Natural killer cell (primary cell): ENCODE data around the gene NR5A2. TPM values are rescaled to one million over a fixed set of nuclear protein-coding genes. Genes with fewer than 3 reads are reported as not detected.

Experiments used
- ATAC-seq, 3 donors: fragments of 150-1000 bp in 2 of 3; fragments of 200-7000 bp in 1 of 3; cut with Tn5 transposase; 1 replicate in 1 of 3; 2 replicates in 2 of 3; pipeline ENCODE4 v1.10.0; 2021; ENCODE audit warnings: mild to moderate bottlenecking in 2 of 3, moderate library complexity in 2 of 3
- DNase-seq, 2 donors: peaks; one replicate each; pipeline versions ENCODE4 v3.0.0 to v3.0.0-alpha.2; 2013 to 2021; ENCODE audit warnings: mixed read lengths in 1 of 2
- H3K27ac ChIP-seq: one replicate; pipeline ENCODE4 v1.5.1; 2013; ENCODE audit warnings: mild to moderate bottlenecking, low read length
- H3K27me3 ChIP-seq: one replicate; pipeline ENCODE4 v1.6.1; 2013; ENCODE audit warnings: low read length; ENCODE audit not compliant: control insufficient read depth, insufficient read depth
- H3K36me3 ChIP-seq: one replicate; pipeline ENCODE4 v1.6.1; 2013; ENCODE audit warnings: low read length; ENCODE audit not compliant: control insufficient read depth, insufficient read depth
- H3K4me1 ChIP-seq: one replicate; pipeline ENCODE4 v1.6.1; 2013; ENCODE audit warnings: low read length; ENCODE audit not compliant: control insufficient read depth, insufficient read depth
- H3K4me3 ChIP-seq: one replicate; pipeline ENCODE4 v1.5.1; 2013; ENCODE audit warnings: low read length
- H3K9me3 ChIP-seq: one replicate; pipeline ENCODE4 v1.6.1; 2013; ENCODE audit warnings: low read length; ENCODE audit not compliant: control insufficient read depth, insufficient read depth
- H3K27ac Mint-ChIP-seq, 2 donors: one replicate each; pipeline ENCODE4 v1.8.0; 2022; ENCODE audit warnings: mild to moderate bottlenecking in 2 of 2, mixed read lengths in 2 of 2, moderate library complexity in 1 of 2
- H3K27me3 Mint-ChIP-seq, 2 donors: one replicate each; pipeline ENCODE4 v1.8.0; 2022; ENCODE audit warnings: low read depth in 2 of 2, mixed read lengths in 2 of 2
- H3K36me3 Mint-ChIP-seq: one replicate; pipeline ENCODE4 v1.8.0; 2022; ENCODE audit warnings: mixed read lengths
- H3K4me1 Mint-ChIP-seq, 2 donors: one replicate each; pipeline ENCODE4 v1.8.0; 2022; ENCODE audit warnings: mixed read lengths in 2 of 2
- H3K4me3 Mint-ChIP-seq: one replicate; pipeline ENCODE4 v1.8.0; 2022; ENCODE audit warnings: mild to moderate bottlenecking, moderate library complexity, mixed read lengths
- H3K9me3 Mint-ChIP-seq, 2 donors: one replicate each; pipeline ENCODE4 v1.8.0; 2022; ENCODE audit warnings: mixed read lengths in 2 of 2
- CTCF ChIP-seq: fragments of 200-600 bp; IDR thresholded peaks from one replicate; pipeline ENCODE4 v1.8.0; 2022; ENCODE audit warnings: antibody characterized with exemption
- WGBS: methylation state at CpG from one replicate; pipeline ENCODE4 v1.1.7; 2013; ENCODE audit warnings: missing lambda C conversion rate; ENCODE audit not compliant: insufficient coverage; 5-methylcytosine and 5-hydroxymethylcytosine counted together
- intact Hi-C: fragments of 100-400 bp; cut with micrococcal nuclease; formaldehyde crosslinking; loops from one replicate; pipeline ENCODE4 v1.14.2; 2022
- total RNA-seq, 4 donors: library from RNA; stranded (reverse); fragments of 120-200 nt in 1 of 4; gene quantifications; one replicate each; pipeline versions ENCODE4 v1.2.3 to v1.2.4, GENCODE V29; 2013 to 2022

Gene NR5A2
- total RNA-seq, 3 donors from 2014 or later (not counting 1 experiment from before 2014, with no cell fraction given) = not detected

DNA sequence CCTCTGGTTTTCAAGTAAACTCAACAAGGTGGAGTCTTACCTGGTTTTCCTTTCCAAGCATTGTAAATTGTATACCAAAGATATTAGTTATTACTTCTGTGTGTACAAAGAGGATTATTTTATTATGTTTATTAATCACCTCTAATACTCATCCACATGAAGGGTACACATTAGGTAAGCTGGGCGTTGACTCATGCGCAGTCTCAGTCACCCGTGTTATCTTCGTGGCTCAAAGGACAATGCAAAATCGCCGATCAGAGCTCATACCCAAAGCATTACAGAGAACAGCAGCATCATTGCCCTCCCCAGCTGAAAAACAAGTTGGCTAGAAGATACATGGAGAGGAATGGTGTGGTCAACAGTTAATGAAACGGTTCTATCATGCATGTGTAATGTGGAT lies 148.7 kb downstream of the NR5A2 start:
- intact Hi-C loops = no loop called here
- no peak for ATAC-seq
- Mint-ChIP-seq H3K9me3 (no peaks in the 10 kb centered on the region), H3K27ac (no peak overlapping the region), H3K36me3 (no peaks in the 10 kb centered on the region), H3K4me3 (no peak overlapping the region), H3K4me1 (peaks cover 6 to 9% of the 10 kb centered on the region in 2 donors), H3K27me3 (peaks cover 6 to 8% of the 10 kb centered on the region in 2 donors)
- DNase-seq = no peak
- H3K36me3 ChIP-seq = no peaks in the 10 kb centered on the region
- no peak overlapping the region for H3K27ac ChIP-seq
- no peak overlapping the region for H3K4me3 ChIP-seq
- WGBS = 75% methylated on average over 7 of the region's 7 CpGs
- H3K9me3 ChIP-seq = no peaks in the 10 kb centered on the region
- no peak for TF ChIP-seq CTCF
- H3K4me1 ChIP-seq = no peaks in the 10 kb centered on the region
- no peaks in the 10 kb centered on the region for H3K27me3 ChIP-seq

DNA sequence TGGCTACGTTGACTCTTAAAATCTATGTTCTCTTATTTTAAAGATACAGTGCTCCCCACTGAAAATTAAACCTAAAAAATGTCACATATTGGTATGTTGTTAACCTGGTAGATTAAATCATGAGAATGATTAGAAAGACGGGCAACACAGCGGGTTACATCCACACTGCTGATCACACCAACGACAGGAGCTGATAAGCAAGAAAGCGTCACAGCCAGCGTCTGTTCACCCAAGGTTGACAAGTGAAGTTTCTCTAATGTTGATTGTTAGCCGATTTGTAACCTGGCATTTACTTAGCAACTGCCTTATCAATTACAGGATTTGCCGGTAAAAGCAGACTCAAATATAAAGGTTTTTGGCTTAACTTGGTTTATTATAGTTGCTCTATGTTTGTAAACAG lies 149.3 kb downstream of the NR5A2 start:
- DNase-seq (no peak), ATAC-seq (no peak)
- Histone ChIP-seq H3K27me3 (no peaks in the 10 kb centered on the region), H3K36me3 (no peaks in the 10 kb centered on the region), H3K9me3 (no peaks in the 10 kb centered on the region), H3K27ac (no peak overlapping the region), H3K4me3 (no peak overlapping the region), H3K4me1 (no peaks in the 10 kb centered on the region)
- Mint-ChIP-seq H3K4me3 (no peak overlapping the region), H3K27ac (no peak overlapping the region), H3K27me3 (peaks cover 6 to 9% of the 10 kb centered on the region in 2 donors), H3K36me3 (no peaks in the 10 kb centered on the region), H3K9me3 (no peaks in the 10 kb centered on the region), H3K4me1 (peaks cover 6 to 9% of the 10 kb centered on the region in 2 donors)
- WGBS = 97% methylated on average over 7 of the region's 8 CpGs
- no peak for TF ChIP-seq CTCF
- intact Hi-C loops = no loop called here

- Histone ChIP-seq H3K9me3 (no peaks in the 10 kb centered on the region), H3K27ac (no peak overlapping the region), H3K4me1 (no peaks in the 10 kb centered on the region), H3K4me3 (no peak overlapping the region), H3K27me3 (no peaks in the 10 kb centered on the region), H3K36me3 (no peaks in the 10 kb centered on the region)
- intact Hi-C loops = no loop called here
- no peak for TF ChIP-seq CTCF
- no peak for DNase-seq
- peaks cover 9 to 17% of the 10 kb centered on the region in 2 donors for H3K27me3 Mint-ChIP-seq
- H3K4me1 Mint-ChIP-seq = peaks cover 6 to 9% of the 10 kb centered on the region in 2 donors
- no peaks in the 10 kb centered on the region for H3K36me3 Mint-ChIP-seq
- no peak for ATAC-seq
- H3K9me3 Mint-ChIP-seq = no peaks in the 10 kb centered on the region
- WGBS = 94% methylated on average over 2 of the region's 2 CpGs
- H3K4me3 Mint-ChIP-seq = no peak overlapping the region
- H3K27ac Mint-ChIP-seq = no peak overlapping the region
These were observed 150.8 kb downstream of the NR5A2 start for GRCh38 chr1:200178340-200178739.

DNA sequence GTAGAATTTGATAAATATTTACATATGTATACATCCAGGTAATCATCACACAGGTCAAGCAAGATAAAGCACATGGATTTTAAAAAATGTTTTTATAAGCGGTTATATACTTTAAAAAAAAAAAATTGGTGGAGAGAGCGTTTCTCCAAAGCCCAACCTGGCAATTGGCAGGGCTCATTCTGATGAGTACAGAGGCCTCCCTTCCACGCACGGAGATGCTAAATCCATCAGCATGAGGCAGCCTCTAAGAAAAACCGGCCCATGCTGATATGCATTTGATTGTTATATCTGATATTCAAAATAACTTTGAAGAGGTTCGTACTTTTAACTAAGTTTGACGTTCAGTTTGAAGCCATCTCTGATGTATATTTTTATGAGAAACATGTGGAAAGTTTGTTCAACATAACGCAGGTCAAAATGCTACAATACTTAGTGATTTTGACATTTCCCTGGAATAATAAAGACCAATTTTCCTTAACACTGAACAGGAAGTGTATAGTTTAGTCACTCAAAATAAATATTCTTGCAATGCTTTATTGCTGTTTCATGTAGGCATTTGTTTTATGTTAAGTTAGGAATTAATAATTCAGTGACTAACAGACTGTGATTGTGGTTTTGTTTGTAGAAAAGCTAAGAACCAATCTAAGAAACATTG lies 151.7 kb downstream of the NR5A2 start:
- no peaks in the 10 kb centered on the region for H3K4me1 ChIP-seq
- H3K4me3 Mint-ChIP-seq = no peak overlapping the region
- H3K27me3 Mint-ChIP-seq = peaks cover 9 to 20% of the 10 kb centered on the region in 2 donors
- no peaks in the 10 kb centered on the region for H3K27me3 ChIP-seq
- H3K36me3 ChIP-seq = no peaks in the 10 kb centered on the region
- H3K36me3 Mint-ChIP-seq = no peaks in the 10 kb centered on the region
- ATAC-seq (no peak), DNase-seq (no peak)
- no peak overlapping the region for H3K27ac Mint-ChIP-seq
- TF ChIP-seq CTCF = no peak
- H3K4me3 ChIP-seq = no peak overlapping the region
- no peaks in the 10 kb centered on the region for H3K9me3 Mint-ChIP-seq
- no peaks in the 10 kb centered on the region for H3K9me3 ChIP-seq
- intact Hi-C loops = no loop called here
- peaks cover 6 to 9% of the 10 kb centered on the region in 2 donors for H3K4me1 Mint-ChIP-seq
- no peak overlapping the region for H3K27ac ChIP-seq
- 93% methylated on average over 8 of the region's 8 CpGs for WGBS
